ENCODE results near the gene PSME4.
"Not testable (repeated sequence)": the region's sequence is repeated elsewhere in the genome, so short reads cannot be mapped to it uniquely, and the experiment has no call there.

The PSME4 gene

DNA sequence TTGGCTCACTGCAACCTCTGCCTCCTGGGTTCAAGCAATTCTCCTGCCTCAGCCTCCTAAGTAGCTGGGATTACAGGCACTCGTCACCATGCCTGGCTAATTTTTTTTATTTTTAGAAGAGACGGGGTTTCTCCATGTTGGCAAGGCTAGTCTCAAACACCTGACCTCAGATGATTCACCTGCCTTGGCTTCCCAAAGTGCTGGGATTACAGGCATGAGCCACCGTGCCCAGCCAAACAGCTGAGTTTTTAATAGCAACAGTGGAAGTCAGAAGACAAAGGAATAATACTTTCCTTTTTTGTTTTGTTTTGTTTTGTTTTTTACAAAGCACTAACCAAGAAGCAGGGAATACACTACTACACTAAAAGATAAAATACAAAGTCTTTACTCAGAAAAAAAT lies 127.9 kb downstream of the PSME4 start:
- DNase-seq (ENCODE audit: low spot score) = no peak

- DNase-seq (ENCODE audit: low spot score) = not testable (repeated sequence)
Measured at GRCh38 chr2:53841651-53842050, 129.1 kb downstream of the PSME4 start.

DNA sequence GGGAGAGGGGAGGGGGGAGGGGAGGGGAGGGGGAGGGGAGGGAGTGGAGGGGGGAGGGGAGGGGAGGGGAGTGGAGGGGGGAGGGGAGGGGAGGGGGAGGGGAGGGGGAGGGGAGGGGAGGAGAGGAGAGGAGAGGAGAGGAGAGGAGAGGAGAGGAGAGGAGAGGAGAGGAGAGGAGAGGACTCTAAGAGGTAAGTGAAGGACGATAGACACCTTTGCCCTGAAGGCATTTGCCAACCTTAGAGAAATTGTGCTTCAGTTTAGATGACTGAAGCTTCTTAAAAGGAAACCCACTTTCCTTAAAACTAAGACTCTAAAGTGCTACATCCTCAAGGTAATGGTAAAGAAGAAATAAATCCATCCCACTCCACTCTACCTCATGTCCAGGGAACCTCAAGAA lies 130.2 kb downstream of the PSME4 start:
- no peak for DNase-seq (ENCODE audit: low spot score)

DNA sequence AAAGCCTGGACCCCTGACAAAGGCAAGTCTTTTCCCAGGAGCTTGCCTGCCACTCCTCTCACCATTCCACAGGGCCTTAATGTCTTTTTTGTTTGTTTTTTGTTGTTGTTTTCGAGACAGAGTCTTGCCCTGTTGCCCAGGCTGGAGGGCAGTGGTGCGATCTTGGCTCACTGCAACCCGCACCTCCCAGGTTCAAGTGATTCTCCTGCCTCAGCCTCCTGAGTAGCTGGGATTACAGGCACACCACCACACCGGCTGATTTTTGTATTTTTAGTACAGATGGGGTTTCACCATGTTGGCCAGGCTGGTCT lies 140.9 kb downstream of the PSME4 start:
- not testable (repeated sequence) for DNase-seq (ENCODE audit: low spot score)

GRCh38 chr2:53829273-53829979 lies 141.4 kb downstream of the PSME4 start:
- DNase-seq (ENCODE audit: low spot score) = no peak

DNA sequence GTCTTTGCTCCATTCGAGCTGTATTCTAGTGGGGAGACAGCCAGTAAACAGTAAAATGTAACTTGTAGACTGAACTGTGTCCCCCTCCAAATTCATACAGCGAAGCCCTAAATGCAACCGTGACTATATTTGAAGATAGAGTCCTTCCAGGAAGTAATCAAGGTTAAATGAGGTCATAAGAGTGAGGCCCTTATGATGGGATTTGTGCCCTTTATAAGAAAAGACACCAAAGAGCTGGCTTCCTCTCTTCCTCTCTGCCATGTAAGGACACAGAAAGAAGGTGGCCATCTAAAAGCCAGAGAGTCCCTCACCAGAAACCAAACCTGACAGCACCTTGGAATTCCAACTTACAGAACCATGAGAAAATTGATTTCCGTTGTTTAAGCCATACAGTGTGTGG lies 142.5 kb downstream of the PSME4 start:
- no peak for DNase-seq (ENCODE audit: low spot score)

GRCh38 chr2:53827398-53828175 lies 143.2 kb downstream of the PSME4 start:
- DNase-seq (ENCODE audit: low spot score) = no peak

GRCh38 chr2:53826587-53827397 lies 144.0 kb downstream of the PSME4 start:
- no peak for DNase-seq (ENCODE audit: low spot score)

- no peak for DNase-seq (ENCODE audit: low spot score)
Measured at GRCh38 chr2:53826030-53826410, 144.8 kb downstream of the PSME4 start.

DNA sequence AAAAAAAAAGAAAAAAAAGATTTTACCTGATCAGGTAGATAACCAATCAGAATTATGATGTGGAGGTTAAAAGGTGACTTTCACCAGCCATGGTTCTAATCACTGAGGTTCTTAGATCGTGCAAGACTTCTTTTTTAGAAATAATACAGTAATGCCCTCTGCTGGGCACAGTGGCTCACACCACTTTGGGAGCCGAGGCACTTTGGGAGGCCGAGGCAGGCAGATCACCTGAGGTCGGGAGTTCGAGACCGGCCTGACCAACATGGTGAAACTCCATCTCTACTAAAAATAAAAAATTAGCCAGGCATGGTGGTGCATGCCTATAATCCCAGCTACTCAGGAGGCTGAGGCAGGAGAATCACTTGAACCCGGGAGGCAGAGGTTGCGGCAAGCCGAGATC lies 147.2 kb downstream of the PSME4 start:
- not testable (repeated sequence) for DNase-seq (ENCODE audit: low spot score)

GRCh38 chr2:53821810-53822209 lies 149.0 kb downstream of the PSME4 start:
- no peak for DNase-seq (ENCODE audit: low spot score)

- DNase-seq (ENCODE audit: low spot score) = no peak
Measured at GRCh38 chr2:53820711-53821110, 150.1 kb downstream of the PSME4 start.

DNA sequence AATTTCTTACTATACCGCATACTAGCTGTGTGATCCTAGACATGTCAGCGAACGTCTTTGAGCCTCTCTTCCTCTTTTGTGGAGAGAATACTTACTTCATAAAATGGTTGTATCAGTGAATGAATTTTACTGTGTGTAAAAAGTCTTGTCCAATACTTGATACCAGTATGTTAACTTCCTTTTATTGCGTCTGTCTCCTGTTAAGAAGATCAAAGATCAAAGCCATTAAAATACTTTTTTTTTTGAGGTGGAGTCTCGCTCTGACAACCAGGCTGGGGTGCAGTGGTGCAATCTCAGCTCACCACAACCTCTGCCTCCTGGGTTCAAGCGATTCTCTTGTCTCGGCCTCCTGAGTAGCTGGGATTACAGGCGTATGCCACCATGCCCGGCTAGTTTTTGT lies 150.7 kb downstream of the PSME4 start:
- no peak for DNase-seq (ENCODE audit: low spot score)

- DNase-seq (ENCODE audit: low spot score) = no peak
Measured at GRCh38 chr2:53819634-53820033, 151.2 kb downstream of the PSME4 start.

DNA sequence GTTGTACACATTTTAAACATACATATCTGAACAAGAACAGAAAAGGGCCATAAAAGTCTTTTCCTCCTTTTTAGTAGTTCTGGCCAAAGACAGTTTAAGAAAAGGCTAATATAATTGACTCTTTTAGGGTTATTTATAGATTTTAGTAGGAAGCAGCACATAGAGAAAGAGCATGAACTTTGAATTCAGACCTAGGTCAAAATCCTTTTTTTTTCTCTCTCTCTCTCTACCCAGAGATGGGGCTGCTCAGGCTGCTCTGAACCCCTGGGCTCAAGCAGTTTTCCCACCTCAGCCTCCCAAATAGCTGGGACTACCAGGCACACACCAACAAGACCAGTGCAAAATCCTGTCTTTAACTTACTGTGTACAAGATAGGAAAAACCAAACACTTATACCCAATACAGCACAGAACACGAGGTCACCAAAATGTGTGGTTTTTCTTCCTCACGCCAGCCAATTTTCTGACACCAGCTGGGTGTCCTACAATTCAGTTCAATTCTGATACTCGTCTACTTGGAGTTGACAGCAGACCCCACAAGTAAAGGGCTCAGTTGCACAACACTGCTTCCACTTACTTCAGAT lies 151.8 kb downstream of the PSME4 start:
- DNase-seq (ENCODE audit: low spot score) = no peak

Data from CD4-positive, alpha-beta T cell treated with Interleukin-2 at 100 ng/mL for 4 hours (primary cell).